Measurements from ENCODE around the gene WDR72.

- TF ChIP-seq POLR2A (IDR thresholded peaks at IDR 0.05) (no peak), CTCF (IDR thresholded peaks at IDR 0.05) (no peak)
Measured at GRCh38 chr15:53671545-53671944, 87.9 kb downstream of the WDR72 start.

Measured in body of pancreas (tissue), 4 donors.